Left ventricle myocardium inferior (tissue), 1 donor: ENCODE data around the gene MRTFB. TPM values are rescaled to one million over a fixed set of nuclear protein-coding genes. Genes with fewer than 3 reads are reported as not detected.

Source experiments
- DNase-seq: peaks from one replicate; pipeline ENCODE4 v3.0.0-alpha.2; 2020
- H3K27ac ChIP-seq: fragments of 200-600 bp; replicated peaks from 2 replicates; pipeline ENCODE4 v1.8.0; 2021
- H3K27me3 ChIP-seq: fragments of 200-600 bp; 2 replicates; pipeline ENCODE4 v1.8.0; 2021; ENCODE audit warnings: low read depth
- H3K36me3 ChIP-seq: fragments of 200-600 bp; 2 replicates; pipeline ENCODE4 v1.8.0; 2021
- H3K4me1 ChIP-seq: fragments of 200-600 bp; 2 replicates; pipeline ENCODE4 v1.8.0; 2021
- H3K4me3 ChIP-seq: fragments of 200-600 bp; 2 replicates; pipeline ENCODE4 v1.8.0; 2021; ENCODE audit warnings: mild to moderate bottlenecking, moderate library complexity
- H3K9me3 ChIP-seq: fragments of 200-600 bp; replicated peaks from 2 replicates; pipeline ENCODE4 v1.8.0; 2021
- intact Hi-C: fragments of 100-400 bp; cut with micrococcal nuclease; formaldehyde crosslinking; loops from one replicate; pipeline ENCODE4 v1.11.0; 2022
- total RNA-seq: library from RNA; stranded (reverse); fragmentation: NEBNext Ultra II Directional; extraction: Animal tissue kit (Norgen Biotek cat#: 25700); gene quantifications from one replicate; pipeline ENCODE4 v1.2.1, GENCODE V29; 2021
- TF ChIP-seq, protein P1 (sequence below): fragments of 200-600 bp; IDR thresholded peaks from 2 replicates; pipeline ENCODE4 v1.8.0; 2021; ENCODE audit warnings: antibody characterized with exemption, mild to moderate bottlenecking, borderline replicate concordance
- donor health status: DM: no; HTN: yes; CAD: no; lungs with severe emphysema.

The MRTFB gene
- total RNA-seq, 1 donor from 2014 or later = 24.3 TPM

DNA sequence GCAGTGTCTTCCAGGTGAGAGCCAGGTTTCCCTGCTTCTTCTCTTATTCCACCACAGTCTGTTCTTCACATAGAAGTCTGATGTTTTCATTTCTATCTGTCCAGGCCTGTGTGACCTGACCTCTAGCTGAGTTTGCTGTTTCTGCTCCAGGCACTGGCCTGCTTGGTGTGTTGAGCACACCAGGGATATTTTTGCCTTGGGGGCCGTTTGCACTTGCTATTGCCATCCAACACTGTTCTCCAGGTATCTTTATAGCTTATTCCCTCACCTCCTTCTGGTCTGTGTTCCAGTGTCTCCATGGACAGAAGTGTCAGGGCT lies 41.4 kb downstream of the MRTFB start:
- no peaks in the 10 kb centered on the region for H3K27me3 ChIP-seq
- H3K36me3 ChIP-seq = no peaks in the 10 kb centered on the region
- DNase-seq = no peak
- intact Hi-C loops = no loop called here
- peak overlapping the region; percentile 29 for H3K27ac ChIP-seq
- H3K4me1 ChIP-seq = peaks cover 80% of the 10 kb centered on the region
- TF ChIP-seq, protein P1, sequence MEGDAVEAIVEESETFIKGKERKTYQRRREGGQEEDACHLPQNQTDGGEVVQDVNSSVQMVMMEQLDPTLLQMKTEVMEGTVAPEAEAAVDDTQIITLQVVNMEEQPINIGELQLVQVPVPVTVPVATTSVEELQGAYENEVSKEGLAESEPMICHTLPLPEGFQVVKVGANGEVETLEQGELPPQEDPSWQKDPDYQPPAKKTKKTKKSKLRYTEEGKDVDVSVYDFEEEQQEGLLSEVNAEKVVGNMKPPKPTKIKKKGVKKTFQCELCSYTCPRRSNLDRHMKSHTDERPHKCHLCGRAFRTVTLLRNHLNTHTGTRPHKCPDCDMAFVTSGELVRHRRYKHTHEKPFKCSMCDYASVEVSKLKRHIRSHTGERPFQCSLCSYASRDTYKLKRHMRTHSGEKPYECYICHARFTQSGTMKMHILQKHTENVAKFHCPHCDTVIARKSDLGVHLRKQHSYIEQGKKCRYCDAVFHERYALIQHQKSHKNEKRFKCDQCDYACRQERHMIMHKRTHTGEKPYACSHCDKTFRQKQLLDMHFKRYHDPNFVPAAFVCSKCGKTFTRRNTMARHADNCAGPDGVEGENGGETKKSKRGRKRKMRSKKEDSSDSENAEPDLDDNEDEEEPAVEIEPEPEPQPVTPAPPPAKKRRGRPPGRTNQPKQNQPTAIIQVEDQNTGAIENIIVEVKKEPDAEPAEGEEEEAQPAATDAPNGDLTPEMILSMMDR = no peak
- H3K4me3 ChIP-seq = no peak overlapping the region
- H3K9me3 ChIP-seq = no peaks in the 10 kb centered on the region

DNA sequence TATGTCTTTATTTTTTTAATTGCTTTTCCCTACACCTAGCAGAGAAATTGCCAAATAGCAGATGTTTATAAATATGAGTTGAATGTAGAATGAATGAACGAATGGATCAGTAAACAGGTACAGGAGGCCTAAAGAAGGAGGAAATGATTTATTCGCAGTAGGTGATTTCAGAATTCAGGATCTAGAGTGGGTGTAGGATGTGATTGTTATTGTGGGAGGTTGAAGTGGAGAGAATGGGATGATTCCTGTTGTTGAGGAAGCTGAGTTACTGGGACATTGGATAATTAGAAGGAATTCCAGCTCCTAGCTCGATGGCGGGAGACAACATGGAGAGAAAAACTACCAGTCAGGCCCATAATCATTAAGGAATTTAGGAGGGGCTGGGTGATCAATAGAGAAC lies 42.2 kb downstream of the MRTFB start:
- Histone ChIP-seq H3K27me3 (no peaks in the 10 kb centered on the region), H3K9me3 (no peaks in the 10 kb centered on the region), H3K27ac (peak overlapping the region; percentile 3), H3K4me3 (no peak overlapping the region), H3K4me1 (peaks cover 71% of the 10 kb centered on the region), H3K36me3 (no peaks in the 10 kb centered on the region)
- intact Hi-C loops = no loop called here
- DNase-seq = no peak
- TF ChIP-seq, protein P1 = no peak

DNA sequence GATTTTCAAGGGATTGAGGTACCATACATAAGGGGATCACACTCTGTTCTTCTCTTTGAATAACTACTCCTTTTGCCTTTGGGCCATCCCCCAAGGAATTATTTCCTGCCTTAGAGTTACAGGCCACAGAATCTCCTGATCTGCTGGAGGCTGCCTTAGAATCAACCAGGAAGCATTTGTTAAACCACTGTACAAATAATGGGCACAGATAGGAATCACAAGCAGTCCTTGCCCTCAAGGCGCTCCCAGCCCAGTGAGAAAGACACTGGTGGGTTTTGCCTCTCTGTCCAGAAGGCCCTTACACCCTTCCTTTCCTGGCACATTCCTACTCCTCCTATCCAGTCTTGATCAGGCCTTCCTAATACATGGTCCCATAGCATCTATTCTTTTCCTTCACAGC lies 45.9 kb downstream of the MRTFB start:
- H3K4me3 ChIP-seq = no peak overlapping the region
- intact Hi-C loops = no loop called here
- TF ChIP-seq, protein P1 = no peak
- DNase-seq = no peak
- H3K27me3 ChIP-seq = no peaks in the 10 kb centered on the region
- no peaks in the 10 kb centered on the region for H3K36me3 ChIP-seq
- no peak overlapping the region for H3K27ac ChIP-seq
- H3K9me3 ChIP-seq = peaks cover 6% of the 10 kb centered on the region
- peaks cover 48% of the 10 kb centered on the region for H3K4me1 ChIP-seq

DNA sequence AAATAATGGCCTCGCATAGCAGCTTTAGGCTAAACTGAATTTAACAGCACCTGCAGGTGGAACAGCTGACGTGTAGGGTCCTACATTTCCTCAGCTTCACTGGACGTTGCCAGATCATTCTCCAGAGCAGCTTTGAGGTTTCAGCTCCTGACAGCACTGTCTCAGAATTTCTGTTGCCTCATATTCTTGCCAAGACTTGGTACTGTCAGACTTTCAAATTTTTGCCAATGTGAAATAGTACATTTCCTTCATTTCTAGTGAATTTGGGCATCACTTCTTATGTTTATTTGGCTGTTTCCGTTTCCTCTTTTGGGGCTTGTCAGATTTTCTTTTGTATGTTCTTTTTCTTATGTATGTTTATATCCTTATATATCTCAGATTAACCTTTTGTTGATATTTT lies 48.7 kb downstream of the MRTFB start:
- Histone ChIP-seq H3K9me3 (peaks cover 6% of the 10 kb centered on the region), H3K36me3 (no peaks in the 10 kb centered on the region), H3K4me1 (peaks cover 23% of the 10 kb centered on the region), H3K27ac (no peak overlapping the region), H3K27me3 (no peaks in the 10 kb centered on the region), H3K4me3 (no peak overlapping the region)
- TF ChIP-seq, protein P1 = no peak
- no peak for DNase-seq
- intact Hi-C loops = loop anchor here (10.0 kb wide), 1 partner anchor 55 kb away; no protein-coding TSS in a partner anchor

DNA sequence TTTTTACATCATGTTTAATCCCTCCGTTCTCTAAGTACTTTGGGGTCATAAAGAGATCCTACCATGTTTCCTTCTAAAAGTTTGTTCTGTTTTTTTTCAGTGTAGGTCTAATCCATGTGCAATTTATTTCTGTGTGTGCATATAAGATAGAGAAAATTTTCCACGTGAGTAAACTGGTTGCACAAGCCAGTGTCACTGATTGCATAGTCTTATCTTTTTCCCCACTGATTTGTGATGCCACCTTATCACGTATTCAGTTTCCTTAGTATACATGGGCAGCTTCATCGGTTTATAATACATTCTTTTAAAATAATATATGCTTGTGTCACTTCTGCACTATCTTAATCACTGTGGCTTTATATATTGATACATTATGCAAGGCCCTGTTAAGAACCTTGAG lies 49.2 kb downstream of the MRTFB start:
- Histone ChIP-seq H3K36me3 (no peaks in the 10 kb centered on the region), H3K4me1 (peaks cover 23% of the 10 kb centered on the region), H3K27ac (no peak overlapping the region), H3K9me3 (peaks cover 6% of the 10 kb centered on the region), H3K27me3 (no peaks in the 10 kb centered on the region), H3K4me3 (no peak overlapping the region)
- DNase-seq = no peak
- intact Hi-C loops = loop anchor here (10.0 kb wide), 1 partner anchor 54 kb away; no protein-coding TSS in a partner anchor
- TF ChIP-seq, protein P1 = no peak

DNA sequence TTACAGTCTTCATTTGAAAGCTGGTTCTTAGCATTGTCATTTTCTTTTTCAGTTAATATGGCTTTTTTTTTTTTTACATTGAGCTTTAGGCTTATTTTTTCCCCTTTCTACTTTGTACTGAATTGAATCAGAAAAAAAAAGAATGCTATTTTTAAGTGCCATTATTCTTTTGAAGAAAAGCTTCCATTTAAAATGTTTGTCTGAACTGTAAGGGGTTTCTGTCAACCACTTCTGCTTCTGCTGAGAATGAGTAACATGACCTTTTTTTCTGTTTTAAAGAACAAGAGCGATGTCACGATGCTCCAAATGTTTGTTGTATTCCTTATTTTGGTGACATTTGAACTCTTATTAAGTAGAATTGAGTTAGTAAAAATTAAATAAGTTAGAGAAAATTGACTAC lies 50.0 kb downstream of the MRTFB start:
- Histone ChIP-seq H3K4me3 (no peak overlapping the region), H3K4me1 (peaks cover 30% of the 10 kb centered on the region), H3K27ac (no peak overlapping the region), H3K36me3 (no peaks in the 10 kb centered on the region), H3K27me3 (no peaks in the 10 kb centered on the region), H3K9me3 (peaks cover 6% of the 10 kb centered on the region)
- intact Hi-C loops = loop anchor here (10.0 kb wide), 1 partner anchor 54 kb away; no protein-coding TSS in a partner anchor
- DNase-seq = no peak
- TF ChIP-seq, protein P1 = no peak
